ENCODE measurements around the gene MAD1L1.

MAD1L1 gene

DNA sequence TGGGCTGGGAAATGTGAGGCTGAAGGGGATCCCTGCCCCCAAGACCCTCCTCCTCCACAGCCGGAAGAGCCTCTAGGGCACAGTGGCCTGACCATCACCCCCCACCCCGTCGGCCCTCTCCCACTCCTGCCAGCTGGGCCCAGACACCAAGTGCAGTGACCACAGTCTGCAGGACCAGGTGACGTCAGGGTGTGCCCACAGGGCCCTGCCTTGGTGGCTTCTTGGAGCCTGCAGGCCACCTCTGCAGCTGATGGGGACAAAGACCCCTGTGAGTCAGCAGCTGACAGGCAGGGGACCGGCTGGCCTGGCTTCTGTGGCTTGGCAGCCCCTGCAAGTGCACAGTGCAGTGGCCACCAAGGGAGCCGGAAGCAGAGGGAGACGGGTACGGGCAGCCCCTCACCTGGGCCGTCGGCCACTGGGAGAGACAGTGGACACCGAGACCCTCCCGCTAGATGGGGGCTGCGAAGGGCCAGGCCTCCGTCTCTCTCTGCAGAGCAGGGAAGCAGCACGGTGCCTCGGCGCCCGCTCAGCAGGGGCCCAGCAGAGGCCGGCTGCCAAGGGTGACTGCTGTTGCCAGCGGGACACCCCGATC is 288.0 kb downstream of the MAD1L1 start:
- no peak for DNase-seq

DNA sequence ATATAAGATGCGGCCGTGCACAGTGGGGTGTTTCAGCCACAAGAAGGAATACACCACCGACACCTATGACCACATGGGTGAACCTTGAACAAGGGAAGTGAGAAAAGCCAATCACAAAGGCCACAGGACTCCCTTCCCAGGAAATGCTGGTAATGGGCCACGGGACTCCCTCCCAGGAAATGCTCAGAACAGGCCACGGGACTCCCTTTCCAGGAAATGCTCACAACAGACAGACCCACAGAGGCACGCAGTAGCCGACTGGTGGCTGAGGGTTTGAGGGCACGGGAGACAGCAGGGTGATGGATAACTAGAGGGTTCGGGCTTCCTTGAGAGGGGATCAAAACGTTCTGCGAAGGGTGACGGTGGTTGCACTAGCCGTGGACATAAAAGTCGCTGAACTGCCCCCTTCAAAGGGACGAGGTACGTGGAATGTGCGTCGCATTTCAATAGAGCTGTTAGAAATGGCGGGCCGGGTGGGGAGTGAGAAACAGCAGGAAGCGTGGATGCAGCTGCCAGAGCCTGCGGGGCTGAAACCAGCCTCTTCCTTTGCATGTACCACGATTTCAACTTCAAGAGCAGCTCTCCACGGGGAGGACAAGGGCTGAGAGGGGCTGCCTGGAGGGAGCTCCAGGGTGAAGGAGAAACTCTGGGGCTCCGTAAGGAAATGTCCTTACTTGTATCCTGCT is 288.7 kb downstream of the MAD1L1 start:
- DNase-seq: no peak

DNA sequence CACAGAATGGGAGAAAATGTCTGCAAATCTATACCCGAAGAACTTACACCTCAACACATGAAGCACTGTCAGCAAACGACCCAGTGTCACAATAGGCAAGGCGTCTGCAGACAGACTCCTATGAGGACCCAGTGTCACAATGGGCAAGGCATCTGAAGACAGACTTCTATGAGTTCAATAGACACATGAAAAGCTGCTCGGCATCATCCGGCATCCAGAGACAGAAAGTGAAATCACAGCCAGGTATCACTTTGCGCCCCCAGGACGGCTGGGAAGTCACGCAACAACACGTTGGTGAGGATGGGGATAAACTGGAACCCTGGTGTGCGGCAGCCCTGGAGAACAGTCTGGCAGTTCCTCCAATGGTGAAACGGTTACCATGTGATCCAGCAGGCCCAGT is 289.4 kb downstream of the MAD1L1 start:
- DNase-seq: no peak

DNA sequence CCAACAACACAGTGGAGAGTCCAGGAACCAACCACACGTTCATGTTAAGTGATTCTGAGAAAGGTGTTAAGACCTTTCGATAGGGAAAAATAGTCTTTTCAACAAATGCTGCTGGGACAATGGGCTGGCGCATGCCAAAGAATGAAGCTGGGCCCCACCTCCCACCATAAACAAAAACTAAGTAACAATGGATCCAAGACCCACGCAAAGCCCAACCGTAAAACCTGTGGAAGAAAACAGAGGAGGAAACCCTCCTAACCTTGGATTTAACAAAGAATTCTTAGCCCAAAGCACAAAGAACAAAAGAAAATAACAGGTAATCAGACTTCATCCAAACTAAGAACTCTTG is 289.8 kb downstream of the MAD1L1 start:
- no peak for DNase-seq

DNA sequence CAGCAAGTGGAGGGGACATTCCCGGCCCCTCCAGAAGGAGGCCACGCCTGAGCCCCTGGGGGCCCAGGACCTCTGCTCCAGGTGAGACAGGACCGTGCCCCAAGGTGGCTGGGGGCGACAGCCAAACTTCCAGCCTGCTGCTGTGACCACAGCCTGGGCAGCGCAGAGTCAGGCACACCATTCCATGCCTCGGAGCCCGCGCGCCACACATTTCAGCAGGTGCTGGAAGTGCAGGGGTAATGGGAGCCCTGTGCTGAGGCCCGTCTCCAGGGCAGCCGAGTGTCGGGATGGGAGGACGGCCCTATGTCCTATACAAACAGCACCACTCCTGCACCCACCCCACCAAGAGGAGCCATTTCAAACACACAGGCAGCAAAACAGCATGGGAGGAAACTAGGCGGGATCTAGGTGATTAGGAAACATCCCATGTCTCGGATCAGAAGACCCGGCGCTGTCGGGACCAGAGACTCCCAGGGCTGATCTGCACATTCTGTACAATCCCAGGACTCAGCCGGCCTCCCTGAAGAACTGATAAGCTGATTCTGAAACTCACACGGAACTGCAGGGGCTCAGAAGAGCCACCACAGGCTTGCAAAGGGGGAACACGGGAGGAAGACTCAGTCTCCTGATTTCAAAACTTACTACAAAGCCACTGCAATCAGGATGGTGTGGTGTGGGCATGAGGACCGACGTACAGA is 290.4 kb downstream of the MAD1L1 start:
- DNase-seq: no peak

DNA sequence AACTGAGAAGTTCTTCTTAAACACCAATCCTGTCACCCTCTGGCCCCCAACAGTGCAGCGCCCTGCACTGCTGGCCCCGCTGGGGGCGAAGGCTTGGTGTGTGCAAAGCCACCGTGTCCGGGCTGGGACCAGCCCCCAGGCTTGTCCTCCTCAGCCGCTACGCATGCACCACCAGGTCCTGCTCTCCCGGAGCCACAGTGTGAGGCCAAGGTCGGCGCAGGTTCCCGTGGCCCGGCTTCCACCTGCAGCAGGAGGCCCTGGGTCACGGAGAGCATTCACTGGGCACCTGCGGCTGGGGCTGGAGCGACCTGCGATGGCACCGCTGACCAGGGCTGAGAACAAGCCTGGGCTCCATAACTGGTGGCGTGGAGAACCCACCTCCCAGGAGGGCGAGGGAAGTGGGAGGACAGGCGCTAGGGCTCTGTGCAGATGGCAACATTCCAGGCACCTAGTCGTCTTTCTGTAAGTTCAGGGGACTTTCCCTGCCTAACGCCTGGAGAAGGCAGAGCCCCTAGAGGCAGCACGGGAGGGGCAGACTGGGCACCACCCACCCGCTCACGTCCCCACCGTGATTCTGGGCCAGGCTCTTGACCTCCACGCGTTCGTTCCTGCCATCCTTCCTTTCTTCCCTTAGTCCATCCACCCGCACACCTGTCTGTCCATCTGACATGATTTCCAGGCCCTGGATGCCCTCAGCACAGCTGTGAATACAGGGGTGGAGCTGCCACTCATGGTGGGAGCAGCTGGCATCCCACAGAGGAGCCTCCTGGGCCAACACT is 291.1 kb downstream of the MAD1L1 start:
- DNase-seq: no peak

DNA sequence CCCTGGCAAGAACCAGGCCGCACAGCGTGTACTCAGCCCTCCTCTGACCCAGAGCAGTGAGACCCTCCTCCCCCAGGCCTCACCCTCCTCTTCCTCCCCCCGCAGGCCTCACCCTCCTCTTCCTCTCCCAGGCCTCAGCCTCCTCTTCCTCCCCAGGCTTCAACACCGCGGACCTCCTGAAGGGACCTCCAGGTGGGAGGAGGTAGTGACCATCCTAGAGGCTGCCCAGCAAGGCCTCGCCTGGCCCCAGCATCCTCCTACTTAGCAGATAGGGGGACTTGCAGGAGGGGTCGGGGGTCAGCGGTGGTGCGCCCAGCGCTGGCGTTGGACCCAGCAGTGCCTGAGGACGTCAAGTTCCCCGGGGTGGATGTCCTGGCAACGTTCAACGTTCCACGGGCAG is 291.9 kb downstream of the MAD1L1 start:
- no peak for DNase-seq

DNA sequence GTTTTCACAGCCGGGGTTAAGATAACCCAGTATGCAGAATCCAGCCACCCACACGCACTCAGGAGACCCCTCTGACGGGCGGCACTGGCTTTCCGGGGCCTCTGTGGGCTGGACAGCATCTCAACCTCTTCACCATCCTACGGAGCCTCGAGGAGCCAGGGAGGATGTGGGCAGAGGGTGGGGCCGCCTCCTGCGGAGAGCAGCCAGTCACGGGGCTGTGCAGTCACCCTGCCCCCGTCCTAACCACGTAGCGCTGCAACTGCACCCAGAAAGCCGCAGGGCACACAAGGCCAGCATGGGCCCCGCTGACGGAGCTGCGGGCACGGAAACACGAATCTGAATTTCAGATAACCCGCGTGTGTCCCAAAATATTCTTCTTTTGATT is 292.4 kb downstream of the MAD1L1 start:
- peak; percentile 80 for DNase-seq

DNA sequence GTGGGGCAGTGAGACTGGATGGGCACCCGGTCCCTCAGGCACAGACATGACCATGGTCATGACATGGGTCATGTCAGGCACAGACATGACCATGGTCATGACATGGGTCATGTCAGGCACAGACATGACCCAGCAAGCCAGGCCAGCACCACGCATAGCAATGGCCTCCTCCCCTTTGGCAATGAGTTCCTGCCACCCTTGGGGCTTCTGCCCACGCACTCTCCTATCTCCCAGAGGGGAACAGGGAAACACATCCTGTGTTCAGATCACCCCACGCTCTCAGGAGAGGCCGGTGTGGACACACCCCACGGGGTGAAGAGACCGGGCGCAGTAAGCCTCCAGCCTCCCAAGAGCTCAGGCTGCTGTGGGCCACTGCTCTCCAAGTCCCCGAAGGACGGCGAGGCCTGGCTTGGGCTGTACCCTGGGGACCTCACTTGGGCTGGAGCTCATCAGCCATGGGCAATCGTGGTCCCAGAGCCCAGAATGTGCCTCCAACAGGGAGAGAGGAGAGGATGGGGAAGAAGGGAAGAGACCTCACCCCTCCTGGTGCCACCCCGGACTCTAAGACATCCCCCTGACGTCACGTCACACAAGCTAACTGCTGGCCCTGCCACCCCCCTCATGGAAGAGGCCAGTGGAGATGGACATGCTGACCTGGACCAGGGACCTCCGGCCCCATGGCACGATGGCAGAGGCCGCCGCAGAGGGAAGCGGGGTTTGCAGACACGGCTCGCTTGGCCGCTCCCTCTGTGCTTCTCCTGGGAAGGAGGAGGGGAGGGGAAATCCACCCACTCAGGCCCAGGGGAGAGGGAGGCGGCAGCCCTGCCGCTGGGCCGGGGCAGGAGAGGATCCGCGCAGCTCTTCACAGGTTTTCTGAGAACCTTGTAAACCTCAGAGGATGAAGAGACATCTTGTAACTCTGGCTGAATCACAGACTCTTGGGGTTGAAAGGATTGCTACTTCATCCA is 293.0 kb downstream of the MAD1L1 start:
- peak; percentile 36 for DNase-seq

DNA sequence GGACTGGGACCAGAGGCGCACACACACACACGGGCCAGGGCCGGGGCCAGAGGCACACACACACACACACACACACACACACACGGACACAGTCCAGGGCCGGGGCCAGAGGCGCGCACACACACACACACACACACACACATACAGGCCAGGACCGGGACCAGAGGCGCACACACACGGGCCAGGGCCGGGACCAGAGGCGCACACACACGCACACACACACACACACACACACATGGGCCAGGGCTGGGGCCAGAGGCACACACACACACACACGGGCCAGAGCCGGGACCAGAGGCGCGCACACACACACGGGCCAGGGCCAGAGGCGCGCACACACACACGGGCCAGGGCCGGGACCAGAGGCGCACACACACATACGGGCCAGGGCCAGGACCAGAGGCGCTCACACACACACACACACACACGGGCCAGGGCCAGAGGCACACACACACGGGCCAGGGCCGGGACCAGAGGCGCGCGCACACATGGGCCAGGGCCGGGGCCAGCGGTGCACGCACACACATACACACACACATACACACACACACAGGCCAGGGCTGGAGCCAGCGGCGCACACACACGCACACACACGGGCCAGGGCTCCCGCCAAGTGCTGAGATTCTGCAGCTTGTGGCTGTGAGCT is 293.8 kb downstream of the MAD1L1 start:
- peak; percentile 18 for DNase-seq

DNA sequence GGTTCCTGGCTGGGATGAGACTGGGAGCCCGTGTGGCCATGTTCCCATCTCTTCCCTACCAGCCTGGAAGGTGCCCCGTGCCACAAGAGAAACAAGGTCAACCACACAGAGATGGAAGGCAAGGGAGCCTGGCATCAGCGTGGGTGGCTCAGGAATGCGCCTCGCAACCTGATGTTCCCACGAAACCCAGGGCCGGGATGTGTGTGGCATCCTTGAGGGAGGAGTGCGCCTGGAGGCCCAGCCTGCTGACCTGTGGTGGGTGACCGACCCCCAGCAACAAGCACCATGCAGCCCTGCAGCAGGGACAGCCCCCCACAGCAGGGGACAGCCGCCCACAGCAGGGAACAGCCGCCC is 295.5 kb downstream of the MAD1L1 start:
- DNase-seq: no peak

DNA sequence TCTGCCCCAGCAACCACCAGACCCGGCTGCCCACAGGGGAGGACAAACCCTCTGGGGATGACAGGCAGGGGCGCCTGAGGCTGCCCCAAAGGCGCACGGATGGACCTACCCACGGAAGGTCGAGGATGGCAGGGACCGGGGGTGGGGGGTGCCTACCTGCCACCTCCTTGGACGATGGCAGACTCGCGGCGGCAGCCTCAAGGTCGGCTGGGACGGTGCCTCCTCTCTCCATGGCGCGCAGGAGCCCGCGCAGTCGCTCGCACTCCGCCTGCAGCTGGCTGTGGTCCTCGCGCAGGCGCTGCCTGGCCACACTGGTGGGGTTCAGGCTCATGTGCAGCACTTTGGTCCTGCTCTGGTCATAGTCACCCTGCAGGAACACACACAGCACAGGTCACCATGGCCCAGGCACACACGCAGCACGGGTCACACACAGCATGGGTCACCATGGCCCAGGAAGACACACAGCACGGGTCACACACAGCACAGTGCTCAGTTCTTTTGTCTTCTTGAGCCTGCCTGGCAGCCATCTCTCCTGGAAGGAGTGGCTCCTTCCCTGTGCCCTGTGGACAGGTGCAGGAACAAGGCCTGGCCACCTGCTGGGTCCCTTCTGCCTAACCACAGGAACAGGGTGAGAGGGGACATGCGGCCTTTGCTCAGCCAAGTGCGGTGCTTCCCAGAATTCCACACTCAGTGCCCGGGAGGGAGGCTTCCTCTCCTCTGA is 296.1 kb downstream of the MAD1L1 start:
- no peak for DNase-seq

DNA sequence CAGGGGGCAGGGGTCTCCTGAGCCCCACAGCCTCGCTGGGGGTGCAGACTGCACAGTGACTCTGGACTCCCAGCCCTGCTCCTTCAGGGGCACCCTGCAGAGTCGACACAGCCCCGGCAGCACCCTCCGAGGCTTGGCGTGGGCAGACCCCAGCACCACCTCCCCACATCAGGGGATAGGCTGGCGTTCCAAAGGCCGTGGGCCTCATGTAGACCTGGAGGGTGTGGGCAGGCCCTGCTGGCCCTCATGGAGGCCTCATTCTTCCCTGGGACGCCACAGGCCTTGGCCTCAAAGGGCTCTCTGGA is 296.8 kb downstream of the MAD1L1 start:
- no peak for DNase-seq

DNA sequence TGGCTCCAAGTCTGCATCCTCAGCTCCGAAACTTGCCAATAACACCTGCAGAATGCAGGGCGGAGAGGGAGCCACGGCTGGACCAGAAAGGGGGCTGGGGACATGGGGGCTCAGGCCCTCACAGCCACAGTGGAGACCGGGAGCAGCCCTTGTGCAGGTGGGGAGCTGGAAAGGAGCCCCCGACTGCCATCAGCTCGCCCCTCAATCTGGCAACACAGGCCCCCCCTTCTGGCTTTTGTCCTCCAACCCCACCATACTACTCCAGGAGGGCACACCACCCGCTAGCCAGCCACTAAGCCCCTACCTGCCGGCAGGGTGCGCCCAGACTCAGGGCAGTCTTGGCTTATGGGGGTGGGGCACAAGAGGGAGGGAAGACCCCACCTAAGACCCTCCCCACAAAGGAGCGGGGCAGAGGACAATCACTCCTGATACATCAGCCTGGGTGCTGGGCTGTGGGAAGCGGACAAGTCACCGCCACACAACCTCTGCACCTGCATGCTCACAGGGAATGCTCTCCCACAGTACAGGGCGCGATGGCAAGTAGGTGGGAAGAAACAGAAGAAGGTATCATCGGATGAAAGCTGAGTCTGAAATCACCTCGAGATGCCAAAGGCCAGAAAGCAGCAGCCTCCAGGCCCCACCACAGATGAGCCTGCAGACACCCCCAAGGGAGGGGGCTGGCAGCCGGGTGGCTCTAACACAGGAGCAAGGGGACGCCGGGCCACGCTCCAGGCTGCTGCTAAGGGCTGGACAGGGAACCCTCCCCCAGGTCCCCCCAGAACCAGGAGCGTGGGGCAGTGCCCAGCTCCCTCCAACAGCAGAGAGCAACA is 297.4 kb downstream of the MAD1L1 start:
- no peak for DNase-seq

DNA sequence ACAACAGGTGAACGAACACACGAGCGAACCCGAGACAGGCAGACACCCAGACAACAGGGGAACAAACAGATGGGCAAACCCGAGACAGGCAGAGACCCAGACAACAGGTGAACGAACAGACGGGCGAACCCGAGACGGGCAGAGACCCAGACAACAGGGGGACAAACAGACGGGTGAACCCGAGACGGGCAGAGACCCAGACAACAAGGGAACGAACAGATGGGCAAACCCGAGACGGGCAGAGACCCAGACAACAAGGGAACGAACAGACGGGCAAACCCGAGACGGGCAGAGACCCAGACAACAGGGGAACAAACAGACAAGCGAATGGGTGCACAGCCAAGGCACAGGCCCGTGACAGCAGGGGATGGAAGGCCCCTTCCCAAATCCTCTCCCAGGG is 298.0 kb downstream of the MAD1L1 start:
- no peak for DNase-seq

DNA sequence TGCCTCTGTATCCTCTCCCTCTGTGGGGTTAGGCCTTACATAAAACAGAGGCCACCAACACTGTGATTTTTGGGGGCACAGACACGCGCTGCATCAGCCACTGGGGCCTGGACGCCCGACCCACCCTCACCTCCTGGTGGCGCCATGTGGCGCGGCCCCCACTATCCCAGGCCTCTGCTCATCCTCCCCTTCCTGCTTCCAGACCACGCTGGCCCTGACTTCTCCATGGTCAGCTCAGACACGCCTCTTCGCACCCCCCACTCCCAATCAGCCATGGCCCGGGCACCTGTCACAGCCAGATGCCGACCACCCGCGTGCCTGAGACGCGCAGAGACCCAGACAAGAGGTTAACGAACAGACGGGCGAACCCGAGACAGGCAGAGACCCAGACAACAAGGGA is 298.7 kb downstream of the MAD1L1 start:
- DNase-seq: no peak

DNA sequence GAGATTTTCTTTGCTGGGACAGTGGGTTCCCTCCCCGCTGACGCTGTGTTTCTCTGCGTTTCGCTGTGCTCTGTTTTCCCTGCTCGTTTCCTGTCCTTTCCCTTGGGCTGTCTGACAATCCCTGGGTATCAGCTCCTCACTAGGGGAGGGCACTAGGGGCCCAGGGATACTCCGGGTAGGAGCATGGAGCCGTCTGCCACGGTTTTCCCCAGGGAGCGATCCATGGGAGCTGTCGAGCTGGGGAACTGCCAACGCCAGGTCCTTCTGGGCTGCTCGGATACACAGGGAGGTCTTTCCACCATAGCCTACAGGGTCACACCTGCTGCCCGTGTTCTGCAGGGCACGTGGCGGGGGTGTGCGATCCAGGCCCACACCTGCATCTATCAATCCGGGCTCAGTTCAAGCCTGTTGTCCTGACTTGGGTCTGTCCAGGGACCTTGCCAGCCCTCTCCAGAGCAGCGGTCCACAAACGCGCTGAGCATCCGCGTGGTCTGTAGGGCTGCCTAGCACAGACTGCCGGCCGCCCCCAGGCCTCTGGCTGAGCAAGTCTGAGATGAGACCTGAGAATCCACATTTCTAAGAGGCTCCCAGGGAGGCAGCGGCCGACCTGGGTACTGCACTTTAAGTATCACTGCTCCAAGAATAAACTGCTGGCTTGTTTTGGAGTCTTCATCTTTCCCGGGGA is 299.5 kb downstream of the MAD1L1 start:
- DNase-seq: no peak

DNA sequence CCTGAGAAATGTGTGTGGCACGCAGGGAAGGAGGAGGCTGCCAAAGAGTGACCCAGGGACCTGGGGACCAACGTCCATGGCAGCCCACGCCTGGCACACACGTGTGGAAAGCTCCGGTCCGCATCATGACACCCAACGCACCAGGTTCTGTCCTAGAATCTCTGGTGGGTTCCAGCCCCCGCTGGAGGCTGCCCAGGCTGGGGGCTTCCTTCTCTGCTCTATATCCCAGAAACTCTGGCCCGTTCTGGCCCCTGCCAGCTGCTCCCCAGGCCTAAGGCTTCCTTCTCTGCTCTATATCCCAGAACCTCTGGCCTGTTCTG is 300.8 kb downstream of the MAD1L1 start:
- no peak for DNase-seq

DNA sequence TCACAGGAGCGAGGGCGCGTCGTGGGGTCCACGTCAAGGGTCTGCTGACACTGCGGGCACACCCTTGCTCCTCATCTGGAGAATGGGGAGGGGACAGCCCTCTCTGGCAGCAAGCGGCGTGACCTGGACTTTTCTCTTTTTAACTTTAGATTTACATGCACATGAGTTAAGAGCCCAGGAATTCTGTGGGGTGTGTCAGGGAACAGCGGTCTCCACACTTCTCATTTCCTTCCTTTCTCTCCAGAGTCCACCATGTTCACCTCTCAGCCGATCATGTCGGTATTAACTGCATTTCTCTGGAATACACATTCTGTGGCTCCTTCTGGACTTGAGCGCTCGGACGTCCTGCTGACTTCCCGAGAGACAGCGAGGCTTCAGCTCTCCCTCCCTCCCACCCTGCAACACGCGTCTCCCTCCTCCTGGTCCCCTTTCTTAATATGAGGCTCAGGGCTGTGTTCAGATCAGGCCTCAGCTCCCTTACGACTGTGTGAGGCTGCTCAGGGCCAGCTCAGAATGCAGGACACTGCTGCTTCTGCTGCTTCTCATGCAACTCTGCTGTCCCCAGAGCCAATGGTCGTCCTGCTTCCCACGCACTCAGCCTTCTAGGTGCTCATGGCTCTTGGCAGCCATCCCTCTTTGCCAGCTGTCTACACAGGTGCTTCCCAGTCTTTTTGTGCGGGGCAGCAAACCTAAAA is 301.3 kb downstream of the MAD1L1 start:
- DNase-seq: no peak
